Left colon (tissue), 2 donors: ENCODE measurements around the gene SKI. TPM values are rescaled to one million over a fixed set of nuclear protein-coding genes. Genes with fewer than 3 reads are reported as not detected.

Experiments
- ATAC-seq: fragments of 200-7000 bp; cut with Tn5 transposase; one replicate; pipeline ENCODE4 v1.9.1; 2020; ENCODE audit warnings: mild to moderate bottlenecking, moderate library complexity
- DNase-seq, 2 donors: peaks; one replicate each; pipeline ENCODE4 v3.0.0-alpha.2; 2020
- intact Hi-C, 2 donors: fragments of 100-400 bp; cut with DNase I in 1 of 2; cut with micrococcal nuclease in 1 of 2; formaldehyde crosslinking; loops; one replicate each; pipeline versions ENCODE4 v1.11.2 to v1.14.0; 2022; cut with DNase I, micrococcal nuclease
- total RNA-seq, 2 donors: library from RNA; stranded (reverse); fragmentation: NEBNext Ultra II Directional; extraction: Animal tissue kit (Norgen Biotek cat#: 25700); gene quantifications; one replicate each; pipeline ENCODE4 v1.2.1, GENCODE V29; 2021
- donor health status: DM: no; HTN: no; CAD: no.
- donor health status: DM: yes; HTN: yes; CAD: no.

The SKI gene
- total RNA-seq, 2 donors from 2014 or later = 30.2 to 35.5 TPM

- ATAC-seq = no peak
Observed at GRCh38 chr1:2348346-2349325, 120.5 kb downstream of the SKI start.

GRCh38 chr1:2349806-2350205 lies 121.7 kb downstream of the SKI start:
- intact Hi-C loops = no loop called here
- DNase-seq (peak in 1 of 2 donors; percentile 6), ATAC-seq (no peak)

More at GRCh38 chr1:2348346-2349325, 120.5 kb downstream of the SKI start:
- intact Hi-C loops = no loop called here
- DNase-seq = no peak

- intact Hi-C loops = no loop called here
- DNase-seq (no peak), ATAC-seq (no peak)
Observed at GRCh38 chr1:2350501-2350900, 122.4 kb downstream of the SKI start.

GRCh38 chr1:2350911-2351655 lies 123.0 kb downstream of the SKI start:
- intact Hi-C loops = no loop called here
- ATAC-seq (no peak), DNase-seq (no peak)

- no peak for DNase-seq
- no peak for ATAC-seq
- intact Hi-C loops = no loop called here
Observed at GRCh38 chr1:2351723-2352122, 123.6 kb downstream of the SKI start.

- intact Hi-C loops = no loop called here
- DNase-seq (no peak), ATAC-seq (no peak)
Observed at GRCh38 chr1:2352341-2352896, 124.3 kb downstream of the SKI start.

- no peak for DNase-seq
Observed at GRCh38 chr1:2352897-2353550, 124.9 kb downstream of the SKI start.

GRCh38 chr1:2353551-2354438 lies 125.7 kb downstream of the SKI start:
- intact Hi-C loops = no loop called here
- ATAC-seq (no peak), DNase-seq (no peak)

More at GRCh38 chr1:2352897-2353550, 124.9 kb downstream of the SKI start:
- ATAC-seq = no peak
- intact Hi-C loops = no loop called here

- no peak for ATAC-seq
- DNase-seq = no peak
- intact Hi-C loops = no loop called here
Observed at GRCh38 chr1:2354511-2355372, 126.6 kb downstream of the SKI start.

- ATAC-seq (no peak), DNase-seq (no peak)
- intact Hi-C loops = no loop called here
Observed at GRCh38 chr1:2355373-2356261, 127.5 kb downstream of the SKI start.

GRCh38 chr1:2356401-2356800 lies 128.3 kb downstream of the SKI start:
- DNase-seq = no peak
- intact Hi-C loops = no loop called here

GRCh38 chr1:2356911-2357845 lies 129.1 kb downstream of the SKI start:
- DNase-seq (no peak), ATAC-seq (no peak)
- intact Hi-C loops = no loop called here

More at GRCh38 chr1:2356401-2356800, 128.3 kb downstream of the SKI start:
- no peak for ATAC-seq

- DNase-seq = no peak
- intact Hi-C loops = no loop called here
- no peak for ATAC-seq
Observed at GRCh38 chr1:2358072-2358471, 130.0 kb downstream of the SKI start.

GRCh38 chr1:2358651-2359640 lies 130.8 kb downstream of the SKI start:
- intact Hi-C loops = no loop called here
- ATAC-seq (no peak), DNase-seq (no peak)
